WERI-Rb-1 (cell line): Measurements from ENCODE around the gene CPPED1.

Experiments
- DNase-seq: peaks from one replicate; pipeline ENCODE4 v3.0.0-alpha.2; 2020
- H3K27ac ChIP-seq: fragments of 250-450 bp; sonication (Bioruptor Pico); 2 replicates; pipeline ENCODE4 v1.5.1; 2020; ENCODE audit warnings: mild to moderate bottlenecking, moderate library complexity
- H3K27me3 ChIP-seq: fragments of 250-450 bp; sonication (Bioruptor Pico); 2 replicates; pipeline ENCODE4 v1.5.1; 2021; ENCODE audit warnings: mild to moderate bottlenecking, low read depth, moderate library complexity; ENCODE audit not compliant: insufficient read depth, severe bottlenecking
- H3K36me3 ChIP-seq: fragments of 250-450 bp; sonication (Bioruptor Pico); 2 replicates; pipeline ENCODE4 v1.5.1; 2020; ENCODE audit warnings: mild to moderate bottlenecking, moderate library complexity
- H3K4me3 ChIP-seq: 2 replicates; pipeline ENCODE4 v1.5.1; 2011; ENCODE audit warnings: low read depth, mild to moderate bottlenecking, control low read depth, low read length
- H3K9me3 ChIP-seq: fragments of 250-450 bp; sonication (Bioruptor Pico); 2 replicates; pipeline ENCODE4 v1.5.1; 2021; ENCODE audit warnings: mild to moderate bottlenecking, moderate library complexity; ENCODE audit not compliant: severe bottlenecking
- CTCF ChIP-seq: IDR thresholded peaks from 2 replicates; pipeline ENCODE4 v1.5.1; 2011; ENCODE audit warnings: low read depth, mild to moderate bottlenecking, control low read depth, inconsistent platforms, low read length

CPPED1 gene

DNA sequence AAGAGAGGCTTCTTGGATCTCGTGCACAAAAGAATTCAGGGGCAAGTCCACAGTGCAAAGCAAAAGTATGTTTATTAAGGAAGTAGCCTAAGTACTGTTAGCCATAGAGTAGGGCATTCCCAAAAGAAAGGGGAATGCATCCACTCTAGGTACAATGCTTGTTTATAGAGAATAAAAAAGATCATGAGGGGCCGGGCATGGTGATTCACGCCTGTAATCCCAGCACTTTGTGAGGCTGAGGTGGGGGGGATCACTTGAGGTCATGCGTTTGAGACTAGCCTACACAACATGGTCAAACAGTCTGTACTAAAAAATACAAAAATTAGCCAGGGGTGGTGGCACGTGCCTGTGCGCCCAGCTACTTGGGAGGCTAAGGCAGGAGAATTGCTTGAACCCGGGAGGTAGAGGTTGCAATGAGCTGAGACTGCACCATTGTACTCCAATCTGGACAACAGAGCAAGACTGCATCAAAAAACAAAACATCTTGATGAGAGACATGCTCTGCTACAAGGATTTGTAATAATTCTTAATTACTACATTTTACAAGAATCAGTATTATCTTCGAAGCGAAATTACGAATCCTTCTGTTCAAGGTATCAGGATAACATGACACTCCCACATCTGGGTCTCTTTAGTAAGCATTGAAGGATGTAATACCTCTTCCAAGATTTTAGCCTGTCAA lies 191.6 kb downstream of the CPPED1 start:
- Histone ChIP-seq H3K4me3 (no peak overlapping the region), H3K36me3 (no peaks in the 10 kb centered on the region), H3K9me3 (no peaks in the 10 kb centered on the region), H3K27me3 (no peaks in the 10 kb centered on the region), H3K27ac (no peak overlapping the region)
- no peak for DNase-seq
- TF ChIP-seq CTCF, result no peak

GRCh38 chr16:12611006-12611477 lies 192.6 kb downstream of the CPPED1 start:
- DNase-seq, result no peak

DNA sequence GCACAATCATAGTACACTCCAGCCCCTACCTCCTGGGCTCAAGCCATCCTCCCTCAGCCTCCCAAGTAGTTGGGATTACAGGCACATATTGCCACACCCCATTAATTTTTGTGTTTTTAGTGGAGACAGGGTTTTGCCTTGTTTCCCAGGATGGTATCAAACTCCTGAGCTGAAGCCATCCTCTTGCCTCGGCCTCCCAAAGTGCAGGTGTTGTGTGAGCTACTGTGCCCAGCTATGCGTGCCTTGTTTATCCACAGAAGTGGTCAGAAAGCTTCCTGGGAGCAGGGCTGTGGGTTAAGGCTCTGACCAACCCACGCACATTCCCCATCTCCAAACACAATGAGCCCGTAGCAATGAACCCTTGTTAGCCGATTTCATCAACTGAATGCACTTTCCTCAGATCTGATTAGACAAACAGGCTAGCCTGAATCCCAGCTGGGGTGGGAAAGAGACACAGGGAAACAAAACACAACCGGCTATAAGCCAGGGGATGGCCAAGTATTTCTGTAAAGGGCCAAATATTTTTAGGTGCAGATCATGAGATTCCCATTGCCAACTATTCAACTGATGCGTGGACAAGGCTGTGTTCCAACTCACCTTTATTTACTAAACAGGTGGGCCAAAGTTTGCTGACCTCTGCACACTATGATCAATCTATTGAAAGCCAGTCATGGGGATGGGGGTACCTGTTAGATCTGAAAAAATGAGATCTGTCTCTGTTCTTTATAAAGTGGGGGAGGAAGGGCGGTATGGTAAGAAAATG lies 193.6 kb downstream of the CPPED1 start:
- H3K27ac ChIP-seq, result no peak overlapping the region
- H3K36me3 ChIP-seq, result no peaks in the 10 kb centered on the region
- DNase-seq, result no peak
- TF ChIP-seq CTCF, result no peak
- H3K9me3 ChIP-seq, result no peaks in the 10 kb centered on the region
- H3K4me3 ChIP-seq, result no peak overlapping the region
- no peaks in the 10 kb centered on the region for H3K27me3 ChIP-seq

More at GRCh38 chr16:12611006-12611477, 192.6 kb downstream of the CPPED1 start:
- no peaks in the 10 kb centered on the region for H3K36me3 ChIP-seq
- no peaks in the 10 kb centered on the region for H3K9me3 ChIP-seq
- no peak overlapping the region for H3K4me3 ChIP-seq
- no peak overlapping the region for H3K27ac ChIP-seq
- no peaks in the 10 kb centered on the region for H3K27me3 ChIP-seq
- no peak for TF ChIP-seq CTCF
